ENCODE measurements around the gene PDE6C. TPM values are rescaled to one million over a fixed set of nuclear protein-coding genes. Genes with fewer than 3 reads are reported as not detected.

PDE6C gene
- total and polyA plus RNA-seq, 2 of the 4 experiments (the other 2 are of a cell fraction) = not detected

DNA sequence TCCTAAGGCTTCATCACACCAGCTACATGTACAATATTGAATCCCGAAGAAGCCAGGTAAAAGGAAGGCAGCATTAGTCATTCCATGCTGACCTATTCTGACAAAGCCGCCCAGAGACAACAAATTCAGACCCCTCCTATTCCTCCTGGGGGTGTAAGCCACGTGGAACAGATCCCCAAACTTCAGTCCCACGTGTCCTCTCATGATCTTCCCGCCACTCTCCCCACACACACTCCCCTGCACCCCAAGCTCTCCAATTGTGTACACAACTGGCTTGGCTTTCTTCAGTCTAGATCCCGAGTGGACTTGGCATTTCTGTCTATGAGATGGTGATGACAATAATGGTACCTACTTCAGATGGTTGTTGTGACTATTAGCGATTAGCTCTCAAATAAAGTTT is 8.6 kb downstream of the PDE6C start:
- H2AFZ ChIP-seq (replicated peaks; ENCODE audit: low read length, poor library complexity) = no peak overlapping the region
- H2BK15ac ChIP-seq (ENCODE audit: low read depth, low read length) = no peak overlapping the region
- no peak overlapping the region for H2BK20ac ChIP-seq (ENCODE audit: low read depth, low read length)
- H3K4me1 ChIP-seq (ENCODE audit: control insufficient read depth, insufficient read depth, low read length) = no peaks in the 10 kb centered on the region
- intact Hi-C loops (cut with micrococcal nuclease) (no loop called here), in situ Hi-C loops (cut with MboI; ENCODE audit: low sequenced_read_pairs) (no loop called here), dilution Hi-C loops (cut with HindIII; ENCODE audit: low sequenced_read_pairs, unreplicated experiment) (no loop called here)
- no peak overlapping the region for H2BK120ac ChIP-seq (ENCODE audit: low read depth, low read length)
- no peaks in the 10 kb centered on the region for H3K9me3 ChIP-seq (ENCODE audit: control insufficient read depth, insufficient read depth, low read length)
- no peak overlapping the region for H3K27ac ChIP-seq (ENCODE audit: insufficient read depth, low read length)
- POLR2A ChIA-PET (ENCODE audit: unreplicated experiment) = no interaction called here
- DNase-seq (no peak), ATAC-seq (ENCODE audit: low read depth) (no peak)
- H4K20me1 ChIP-seq (ENCODE audit: insufficient read depth, low read length) = no peaks in the 10 kb centered on the region
- no peak overlapping the region for H3K4me3 ChIP-seq (ENCODE audit: insufficient read depth, low read depth, low read length)
- H4K5ac ChIP-seq (ENCODE audit: low read depth, low read length) = no peak overlapping the region
- no peak overlapping the region for H4K8ac ChIP-seq (ENCODE audit: low read depth in 2 of 2, low read length in 2 of 2)
- no peak overlapping the region for H3K4me2 ChIP-seq (ENCODE audit: low read depth, low read length)
- CTCF ChIA-PET = interaction anchor here (0.5 kb wide), 1 partner anchor 71 kb away, joined by 3 read pairs; no protein-coding TSS in a partner anchor
- H3K23ac ChIP-seq (ENCODE audit: low read depth, low read length) = no peak overlapping the region
- no peak overlapping the region for H2BK5ac ChIP-seq (ENCODE audit: low read depth, low read length, poor library complexity, severe bottlenecking)
- no peaks in the 10 kb centered on the region for H3K9me1 ChIP-seq (ENCODE audit: insufficient read depth, low read length)
- no peak overlapping the region for H3K56ac ChIP-seq (ENCODE audit: extremely low read depth, insufficient read depth, low read length)
- no peak for TF ChIP-seq MAZ (IDR thresholded peaks at IDR 0.05; ENCODE audit: borderline replicate concordance, low read depth, low read length)
- no peak for TF ChIP-seq RCOR1 (IDR thresholded peaks at IDR 0.05; ENCODE audit: insufficient replicate concordance, low read length)
- TF ChIP-seq FOS (IDR thresholded peaks at IDR 0.05; ENCODE audit: low read depth, low read length) = no peak
- TF ChIP-seq BHLHE40 (IDR thresholded peaks at IDR 0.05; ENCODE audit: low read depth, low read length) = no peak
- no peak for TF ChIP-seq MXI1 (IDR thresholded peaks at IDR 0.05; ENCODE audit: borderline replicate concordance, low read depth, low read length)
- no peak for TF ChIP-seq RFX5 (IDR thresholded peaks at IDR 0.05; ENCODE audit: low read depth, low read length)
- TF ChIP-seq RAD21 (IDR thresholded peaks at IDR 0.05; ENCODE audit: low read length) = no peak
- no peak for TF ChIP-seq CEBPB (IDR thresholded peaks at IDR 0.05; ENCODE audit: low read depth, low read length)
- TF ChIP-seq, protein P1, sequence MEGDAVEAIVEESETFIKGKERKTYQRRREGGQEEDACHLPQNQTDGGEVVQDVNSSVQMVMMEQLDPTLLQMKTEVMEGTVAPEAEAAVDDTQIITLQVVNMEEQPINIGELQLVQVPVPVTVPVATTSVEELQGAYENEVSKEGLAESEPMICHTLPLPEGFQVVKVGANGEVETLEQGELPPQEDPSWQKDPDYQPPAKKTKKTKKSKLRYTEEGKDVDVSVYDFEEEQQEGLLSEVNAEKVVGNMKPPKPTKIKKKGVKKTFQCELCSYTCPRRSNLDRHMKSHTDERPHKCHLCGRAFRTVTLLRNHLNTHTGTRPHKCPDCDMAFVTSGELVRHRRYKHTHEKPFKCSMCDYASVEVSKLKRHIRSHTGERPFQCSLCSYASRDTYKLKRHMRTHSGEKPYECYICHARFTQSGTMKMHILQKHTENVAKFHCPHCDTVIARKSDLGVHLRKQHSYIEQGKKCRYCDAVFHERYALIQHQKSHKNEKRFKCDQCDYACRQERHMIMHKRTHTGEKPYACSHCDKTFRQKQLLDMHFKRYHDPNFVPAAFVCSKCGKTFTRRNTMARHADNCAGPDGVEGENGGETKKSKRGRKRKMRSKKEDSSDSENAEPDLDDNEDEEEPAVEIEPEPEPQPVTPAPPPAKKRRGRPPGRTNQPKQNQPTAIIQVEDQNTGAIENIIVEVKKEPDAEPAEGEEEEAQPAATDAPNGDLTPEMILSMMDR (conservative IDR thresholded peaks at IDR 0.05; ENCODE audit: low read depth, low read length) = no peak
- TF ChIP-seq, protein P2, sequence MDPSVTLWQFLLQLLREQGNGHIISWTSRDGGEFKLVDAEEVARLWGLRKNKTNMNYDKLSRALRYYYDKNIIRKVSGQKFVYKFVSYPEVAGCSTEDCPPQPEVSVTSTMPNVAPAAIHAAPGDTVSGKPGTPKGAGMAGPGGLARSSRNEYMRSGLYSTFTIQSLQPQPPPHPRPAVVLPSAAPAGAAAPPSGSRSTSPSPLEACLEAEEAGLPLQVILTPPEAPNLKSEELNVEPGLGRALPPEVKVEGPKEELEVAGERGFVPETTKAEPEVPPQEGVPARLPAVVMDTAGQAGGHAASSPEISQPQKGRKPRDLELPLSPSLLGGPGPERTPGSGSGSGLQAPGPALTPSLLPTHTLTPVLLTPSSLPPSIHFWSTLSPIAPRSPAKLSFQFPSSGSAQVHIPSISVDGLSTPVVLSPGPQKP (IDR thresholded peaks at IDR 0.05; ENCODE audit: borderline replicate concordance, low read depth, low read length) = no peak
- no peak for TF ChIP-seq CHD1 (IDR thresholded peaks at IDR 0.05; ENCODE audit: low read depth, low read length)
- no peak overlapping the region for H2AK9ac ChIP-seq (replicated peaks; ENCODE audit: low read depth, low read length, poor library complexity)
- no peak overlapping the region for H3K4ac ChIP-seq (ENCODE audit: low read depth, low read length)
- no TSS peak for BruUV-seq (replicated peaks)
- no peak overlapping the region for H4K91ac ChIP-seq (ENCODE audit: insufficient read depth, low read depth, low read length)
- no peak overlapping the region for H3K18ac ChIP-seq (ENCODE audit: low read depth, low read length)
- H3K9ac ChIP-seq (ENCODE audit: low read depth, low read length) = no peak overlapping the region
- H3K79me1 ChIP-seq (ENCODE audit: low read depth in 1 of 2, low read length in 2 of 2) = no peaks in the 10 kb centered on the region
- H2AK5ac ChIP-seq (ENCODE audit: low read depth, low read length) = no peak overlapping the region
- H3K27me3 ChIP-seq (ENCODE audit: control insufficient read depth, insufficient read depth, low read length) = peaks cover 19% of the 10 kb centered on the region
- no CpG with 5 or more reads among the region's 7 CpGs for WGBS, 2 experiments (ENCODE audit: extremely low coverage in 2 of 2, insufficient read length in 1 of 2)
- no peak overlapping the region for H3K14ac ChIP-seq (replicated peaks; ENCODE audit: low read depth, low read length)
- H3K36me3 ChIP-seq (ENCODE audit: control insufficient read depth, insufficient read depth, low read length) = no peaks in the 10 kb centered on the region
